ENCODE data around the gene FAM149A. TPM values are rescaled to one million over a fixed set of nuclear protein-coding genes. Genes with fewer than 3 reads are reported as not detected.

FAM149A gene
- total and polyA plus RNA-seq, 4 donors, result 12.0 to 27.1 (median 15.0) TPM

DNA sequence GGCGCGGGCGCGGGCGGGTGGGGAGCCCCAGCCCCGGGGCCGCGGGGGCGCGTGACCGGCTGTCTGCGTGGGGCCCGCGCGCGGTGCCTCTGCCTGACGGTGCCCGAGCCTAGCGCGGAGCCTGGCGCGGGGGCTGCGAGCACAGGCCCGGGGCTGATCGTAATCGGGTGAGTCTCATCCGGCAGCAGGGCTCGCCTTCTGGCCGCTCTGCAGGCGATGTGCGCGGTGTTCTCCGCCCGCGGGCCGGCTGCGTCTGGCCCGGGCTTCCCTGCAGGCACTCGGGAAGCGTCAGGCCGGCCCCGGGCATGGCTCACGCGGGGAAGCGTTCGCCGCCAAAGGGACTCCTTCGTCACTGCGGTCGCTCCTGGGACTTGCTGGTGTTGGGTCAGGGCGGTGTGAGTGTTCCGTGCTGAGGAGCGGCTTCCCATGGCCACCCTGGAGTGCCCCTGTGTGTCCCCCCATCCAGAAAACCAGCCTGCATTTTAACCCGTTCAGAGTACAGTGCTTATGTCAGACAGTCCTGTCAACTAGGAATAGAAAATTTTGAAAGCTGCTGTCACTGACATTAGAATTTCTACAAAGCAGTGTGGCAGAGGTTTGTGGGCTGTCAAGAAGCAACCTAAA lies 40.6 kb downstream of the FAM149A start:
- Histone ChIP-seq H3K4me1 (ENCODE audit: control insufficient read depth in 4 of 4, insufficient read depth in 4 of 4, low read length in 3 of 4) (peaks cover 0 to 49% (median 24%) of the 10 kb centered on the region in 4 donors), H3K36me3 (ENCODE audit: control insufficient read depth in 4 of 4, insufficient read depth in 3 of 4, low read depth in 1 of 4, low read length in 3 of 4) (no peaks in the 10 kb centered on the region), H3K27ac (ENCODE audit: low read depth in 1 of 2, low read length in 2 of 2) (peak overlapping the region; percentile 90 to 96), H3K9me3 (ENCODE audit: control insufficient read depth in 4 of 4, low read length in 3 of 4) (no peaks in the 10 kb centered on the region), H3K9ac (ENCODE audit: low read depth in 1 of 2, low read length in 2 of 2) (peak overlapping the region; percentile 67 to 92), H3K27me3 (ENCODE audit: control insufficient read depth in 4 of 4, insufficient read depth in 4 of 4, low read length in 3 of 4) (no peaks in the 10 kb centered on the region), H3K4me3 (ENCODE audit: low read depth in 1 of 3, low read length in 3 of 3) (peak overlapping the region; percentile 55 to 67 (median 64))
- TF ChIP-seq RXRA (IDR thresholded peaks at IDR 0.05) (peak in 1 of 2 donors; percentile 5), YY1 (IDR thresholded peaks at IDR 0.05) (peak; percentile 66), SP1 (IDR thresholded peaks at IDR 0.05) (peak; percentile 7), TAF1 (conservative IDR thresholded peaks at IDR 0.05) (no peak)
- TF ChIP-seq, protein P1, sequence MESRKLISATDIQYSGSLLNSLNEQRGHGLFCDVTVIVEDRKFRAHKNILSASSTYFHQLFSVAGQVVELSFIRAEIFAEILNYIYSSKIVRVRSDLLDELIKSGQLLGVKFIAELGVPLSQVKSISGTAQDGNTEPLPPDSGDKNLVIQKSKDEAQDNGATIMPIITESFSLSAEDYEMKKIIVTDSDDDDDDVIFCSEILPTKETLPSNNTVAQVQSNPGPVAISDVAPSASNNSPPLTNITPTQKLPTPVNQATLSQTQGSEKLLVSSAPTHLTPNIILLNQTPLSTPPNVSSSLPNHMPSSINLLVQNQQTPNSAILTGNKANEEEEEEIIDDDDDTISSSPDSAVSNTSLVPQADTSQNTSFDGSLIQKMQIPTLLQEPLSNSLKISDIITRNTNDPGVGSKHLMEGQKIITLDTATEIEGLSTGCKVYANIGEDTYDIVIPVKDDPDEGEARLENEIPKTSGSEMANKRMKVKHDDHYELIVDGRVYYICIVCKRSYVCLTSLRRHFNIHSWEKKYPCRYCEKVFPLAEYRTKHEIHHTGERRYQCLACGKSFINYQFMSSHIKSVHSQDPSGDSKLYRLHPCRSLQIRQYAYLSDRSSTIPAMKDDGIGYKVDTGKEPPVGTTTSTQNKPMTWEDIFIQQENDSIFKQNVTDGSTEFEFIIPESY (IDR thresholded peaks at IDR 0.05), result no peak
- WGBS, result under 1% methylated on average over 54 of the region's 54 CpGs
- peak; percentile 39 for DNase-seq (ENCODE audit: low spot score)

DNA sequence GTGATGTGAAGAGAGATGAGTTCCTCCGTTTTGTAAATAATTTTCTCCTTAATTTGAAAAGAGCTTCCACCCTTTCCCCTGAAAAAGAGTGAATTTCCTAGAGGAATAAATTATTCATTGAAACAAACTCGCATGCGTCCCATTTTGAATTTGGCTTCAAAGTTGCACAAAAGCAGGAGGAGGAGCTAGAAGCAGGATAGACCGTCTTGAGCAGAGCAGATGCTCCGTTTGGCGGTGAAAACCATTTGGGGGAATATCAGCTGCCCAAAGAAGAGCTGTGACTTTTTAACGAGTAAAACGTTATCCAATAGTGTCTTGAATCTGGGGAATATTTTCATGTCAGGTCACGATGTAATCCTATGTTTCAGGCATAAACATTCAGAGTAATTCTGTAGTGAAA lies 42.0 kb downstream of the FAM149A start:
- peaks cover 0 to 49% (median 24%) of the 10 kb centered on the region in 4 donors for H3K4me1 ChIP-seq (ENCODE audit: control insufficient read depth in 4 of 4, insufficient read depth in 4 of 4, low read length in 3 of 4)
- H3K36me3 ChIP-seq (ENCODE audit: control insufficient read depth in 4 of 4, insufficient read depth in 3 of 4, low read depth in 1 of 4, low read length in 3 of 4), result no peaks in the 10 kb centered on the region
- H3K4me3 ChIP-seq (ENCODE audit: low read depth in 1 of 3, low read length in 3 of 3), result no peak overlapping the region
- H3K9me3 ChIP-seq (ENCODE audit: control insufficient read depth in 4 of 4, low read length in 3 of 4), result no peaks in the 10 kb centered on the region
- no peak overlapping the region for H3K9ac ChIP-seq (ENCODE audit: low read depth in 1 of 2, low read length in 2 of 2)
- 81% methylated on average over 9 of the region's 9 CpGs for WGBS
- no peak for DNase-seq (ENCODE audit: low spot score)
- no peaks in the 10 kb centered on the region for H3K27me3 ChIP-seq (ENCODE audit: control insufficient read depth in 4 of 4, insufficient read depth in 4 of 4, low read length in 3 of 4)
- TF ChIP-seq GABPA (IDR thresholded peaks at IDR 0.05 in 1 of 2, conservative IDR thresholded peaks at IDR 0.05 in 1 of 2) (no peak), RAD21 (IDR thresholded peaks at IDR 0.05) (no peak), REST (IDR thresholded peaks at IDR 0.05) (no peak), EGR1 (IDR thresholded peaks at IDR 0.05; ENCODE audit: low read depth in 2 of 2) (no peak), YY1 (IDR thresholded peaks at IDR 0.05) (no peak), SP1 (IDR thresholded peaks at IDR 0.05) (no peak), FOXA1 (IDR thresholded peaks at IDR 0.05) (no peak), HNF4G (IDR thresholded peaks at IDR 0.05) (no peak), TAF1 (conservative IDR thresholded peaks at IDR 0.05) (no peak), JUND (IDR thresholded peaks at IDR 0.05) (no peak), NR2F2 (IDR thresholded peaks at IDR 0.05) (no peak), RXRA (IDR thresholded peaks at IDR 0.05) (no peak), HNF4A (conservative IDR thresholded peaks at IDR 0.05) (no peak)
- TF ChIP-seq, protein P2, sequence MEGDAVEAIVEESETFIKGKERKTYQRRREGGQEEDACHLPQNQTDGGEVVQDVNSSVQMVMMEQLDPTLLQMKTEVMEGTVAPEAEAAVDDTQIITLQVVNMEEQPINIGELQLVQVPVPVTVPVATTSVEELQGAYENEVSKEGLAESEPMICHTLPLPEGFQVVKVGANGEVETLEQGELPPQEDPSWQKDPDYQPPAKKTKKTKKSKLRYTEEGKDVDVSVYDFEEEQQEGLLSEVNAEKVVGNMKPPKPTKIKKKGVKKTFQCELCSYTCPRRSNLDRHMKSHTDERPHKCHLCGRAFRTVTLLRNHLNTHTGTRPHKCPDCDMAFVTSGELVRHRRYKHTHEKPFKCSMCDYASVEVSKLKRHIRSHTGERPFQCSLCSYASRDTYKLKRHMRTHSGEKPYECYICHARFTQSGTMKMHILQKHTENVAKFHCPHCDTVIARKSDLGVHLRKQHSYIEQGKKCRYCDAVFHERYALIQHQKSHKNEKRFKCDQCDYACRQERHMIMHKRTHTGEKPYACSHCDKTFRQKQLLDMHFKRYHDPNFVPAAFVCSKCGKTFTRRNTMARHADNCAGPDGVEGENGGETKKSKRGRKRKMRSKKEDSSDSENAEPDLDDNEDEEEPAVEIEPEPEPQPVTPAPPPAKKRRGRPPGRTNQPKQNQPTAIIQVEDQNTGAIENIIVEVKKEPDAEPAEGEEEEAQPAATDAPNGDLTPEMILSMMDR (IDR thresholded peaks at IDR 0.05; ENCODE audit: low read depth, low read length, missing input control), result no peak
- TF ChIP-seq, protein P1 (IDR thresholded peaks at IDR 0.05), result no peak
- TF ChIP-seq, protein P3, sequence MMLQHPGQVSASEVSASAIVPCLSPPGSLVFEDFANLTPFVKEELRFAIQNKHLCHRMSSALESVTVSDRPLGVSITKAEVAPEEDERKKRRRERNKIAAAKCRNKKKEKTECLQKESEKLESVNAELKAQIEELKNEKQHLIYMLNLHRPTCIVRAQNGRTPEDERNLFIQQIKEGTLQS (IDR thresholded peaks at IDR 0.05), result no peak
- TF ChIP-seq, protein P4, sequence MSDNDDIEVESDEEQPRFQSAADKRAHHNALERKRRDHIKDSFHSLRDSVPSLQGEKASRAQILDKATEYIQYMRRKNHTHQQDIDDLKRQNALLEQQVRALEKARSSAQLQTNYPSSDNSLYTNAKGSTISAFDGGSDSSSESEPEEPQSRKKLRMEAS (IDR thresholded peaks at IDR 0.05), result no peak
- no peak overlapping the region for H3K27ac ChIP-seq (ENCODE audit: low read depth in 1 of 2, low read length in 2 of 2)

Data from liver (tissue), 9 donors.